Panc1 (cell line): ENCODE results near the gene FAM117A. TPM values are rescaled to one million over a fixed set of nuclear protein-coding genes. Genes with fewer than 3 reads are reported as not detected.

Source experiments
- ATAC-seq: fragments of 200-7000 bp; cut with Tn5 transposase; 2 replicates; pipeline ENCODE4 v1.9.1; 2020; ENCODE audit warnings: mild to moderate bottlenecking, moderate library complexity
- BruUV-seq: library from RNA; stranded (reverse); fragments of 400-500 nt; replicated peaks from 2 replicates; lab custom pipeline; 2021; lab: Mats Ljungman, UMichigan
- CTCF ChIA-PET: fragments of 300-600 bp; sonication (Branson Sonifier 250); formaldehyde crosslinking; loops from one replicate; lab custom pipeline; 2022; ENCODE audit warnings: antibody characterized with exemption; lab: Charles Lee
- POLR2A ChIA-PET: fragments of 300-600 bp; sonication (Branson Sonifier 250); formaldehyde crosslinking; loops from one replicate; lab custom pipeline; 2022; ENCODE audit warnings: antibody characterized with exemption; lab: Charles Lee
- DNase-seq: peaks from one replicate; pipeline ENCODE4 v3.0.0-alpha.2; 2010; ENCODE audit warnings: low read depth, low spot score
- H3K27ac ChIP-seq: 2 replicates; pipeline ENCODE4 v1.5.1; 2011; ENCODE audit warnings: mild to moderate bottlenecking, low read length, inconsistent platforms
- H3K27me3 ChIP-seq: fragments of 200-500 bp; sonication (Bioruptor generic); 2 replicates; pipeline ENCODE4 v1.6.0; 2014; ENCODE audit warnings: low read length, inconsistent platforms; ENCODE audit not compliant: control insufficient read depth, insufficient read depth
- H3K36me3 ChIP-seq: fragments of 200-500 bp; sonication (Bioruptor generic); 2 replicates; pipeline ENCODE4 v1.5.1; 2014; ENCODE audit warnings: inconsistent platforms, mild to moderate bottlenecking, low read length, moderate library complexity; ENCODE audit not compliant: control insufficient read depth, insufficient read depth
- H3K4me1 ChIP-seq: 2 replicates; pipeline ENCODE4 v1.5.1; 2011; ENCODE audit warnings: inconsistent platforms, mild to moderate bottlenecking, low read length, moderate library complexity; ENCODE audit not compliant: control insufficient read depth, insufficient read depth
- H3K4me3 ChIP-seq, 2 experiments: 2 replicates each; pipeline ENCODE4 v1.5.1; 2011 to 2012; ENCODE audit warnings: low read depth in 2 of 2, low read length in 2 of 2, mild to moderate bottlenecking in 2 of 2, inconsistent platforms in 1 of 2, moderate library complexity in 1 of 2
- H3K9me3 ChIP-seq: fragments of 200-500 bp; sonication (Bioruptor generic); 2 replicates; pipeline ENCODE4 v1.5.1; 2014; ENCODE audit warnings: low read depth, mild to moderate bottlenecking, inconsistent platforms, low read length, moderate library complexity; ENCODE audit not compliant: control insufficient read depth, insufficient read depth
- CTCF ChIP-seq: fragments of 450-650 bp; IDR thresholded peaks from 2 replicates; pipeline ENCODE4 v1.5.1; 2017; ENCODE audit warnings: mild to moderate bottlenecking
- POLR2AphosphoS5 ChIP-seq: IDR thresholded peaks from 2 replicates; pipeline ENCODE4 v1.6.1; 2012; ENCODE audit warnings: mild to moderate bottlenecking, low read depth, low read length, moderate library complexity
- SIN3A ChIP-seq: IDR thresholded peaks from 2 replicates; pipeline ENCODE4 v1.6.1; 2012; ENCODE audit warnings: low read depth, mild to moderate bottlenecking, low read length, moderate library complexity, borderline replicate concordance; ENCODE audit not compliant: insufficient read depth
- TCF7L2 ChIP-seq: IDR thresholded peaks from 2 replicates; pipeline ENCODE4 v1.6.1; 2011; ENCODE audit warnings: mild to moderate bottlenecking, low read depth, low read length, inconsistent platforms
- in situ Hi-C: cut with HindIII; loops from 2 replicates; pipeline ENCODE4 v1.10.0; 2016; ENCODE audit warnings: low sequenced_read_pairs, low pct_unique_long_range_greater_than_20kb
- intact Hi-C: fragments of 100-400 bp; cut with micrococcal nuclease; formaldehyde crosslinking; loops from one replicate; pipeline ENCODE4 v1.10.0; 2022; ENCODE audit not compliant: unreplicated experiment
- total RNA-seq: library from RNA; stranded (reverse); gene quantifications from one replicate; pipeline ENCODE4 v1.2.1, GENCODE V29; 2021; ENCODE audit not compliant: unreplicated experiment
- TF ChIP-seq, protein P1 (sequence below), 2 experiments: IDR thresholded peaks; 2 replicates each; pipeline ENCODE4 v1.6.1; 2011 to 2012; ENCODE audit warnings: low read depth in 2 of 2, control low read depth in 1 of 2, low read length in 1 of 2, mild to moderate bottlenecking in 1 of 2, moderate library complexity in 1 of 2; ENCODE audit not compliant: insufficient read depth in 1 of 2

The FAM117A gene
- total RNA-seq, 1 experiment from 2014 or later = 8.0 TPM

- intact Hi-C loops = no loop called here
- peaks cover 7% of the 10 kb centered on the region for H3K4me1 ChIP-seq
- BruUV-seq = no TSS peak
- 0 out of 2 replicates have a peak, but pooled peaks have one; percentile 12 for ATAC-seq
- no peaks in the 10 kb centered on the region for H3K27me3 ChIP-seq
- H3K27ac ChIP-seq = no peak overlapping the region
- no peaks in the 10 kb centered on the region for H3K9me3 ChIP-seq
- TF ChIP-seq, protein P1, sequence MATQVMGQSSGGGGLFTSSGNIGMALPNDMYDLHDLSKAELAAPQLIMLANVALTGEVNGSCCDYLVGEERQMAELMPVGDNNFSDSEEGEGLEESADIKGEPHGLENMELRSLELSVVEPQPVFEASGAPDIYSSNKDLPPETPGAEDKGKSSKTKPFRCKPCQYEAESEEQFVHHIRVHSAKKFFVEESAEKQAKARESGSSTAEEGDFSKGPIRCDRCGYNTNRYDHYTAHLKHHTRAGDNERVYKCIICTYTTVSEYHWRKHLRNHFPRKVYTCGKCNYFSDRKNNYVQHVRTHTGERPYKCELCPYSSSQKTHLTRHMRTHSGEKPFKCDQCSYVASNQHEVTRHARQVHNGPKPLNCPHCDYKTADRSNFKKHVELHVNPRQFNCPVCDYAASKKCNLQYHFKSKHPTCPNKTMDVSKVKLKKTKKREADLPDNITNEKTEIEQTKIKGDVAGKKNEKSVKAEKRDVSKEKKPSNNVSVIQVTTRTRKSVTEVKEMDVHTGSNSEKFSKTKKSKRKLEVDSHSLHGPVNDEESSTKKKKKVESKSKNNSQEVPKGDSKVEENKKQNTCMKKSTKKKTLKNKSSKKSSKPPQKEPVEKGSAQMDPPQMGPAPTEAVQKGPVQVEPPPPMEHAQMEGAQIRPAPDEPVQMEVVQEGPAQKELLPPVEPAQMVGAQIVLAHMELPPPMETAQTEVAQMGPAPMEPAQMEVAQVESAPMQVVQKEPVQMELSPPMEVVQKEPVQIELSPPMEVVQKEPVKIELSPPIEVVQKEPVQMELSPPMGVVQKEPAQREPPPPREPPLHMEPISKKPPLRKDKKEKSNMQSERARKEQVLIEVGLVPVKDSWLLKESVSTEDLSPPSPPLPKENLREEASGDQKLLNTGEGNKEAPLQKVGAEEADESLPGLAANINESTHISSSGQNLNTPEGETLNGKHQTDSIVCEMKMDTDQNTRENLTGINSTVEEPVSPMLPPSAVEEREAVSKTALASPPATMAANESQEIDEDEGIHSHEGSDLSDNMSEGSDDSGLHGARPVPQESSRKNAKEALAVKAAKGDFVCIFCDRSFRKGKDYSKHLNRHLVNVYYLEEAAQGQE (IDR thresholded peaks at IDR 0.05; ENCODE audit: insufficient read depth in 1 of 2, low read depth in 2 of 2, low read length in 1 of 2) = no peak
- TF ChIP-seq TCF7L2 = no peak
- no peak for TF ChIP-seq SIN3A
- TF ChIP-seq POLR2AphosphoS5 = no peak
- TF ChIP-seq CTCF = no peak
- POLR2A ChIA-PET = no interaction called here
- no peak overlapping the region for H3K4me3 ChIP-seq
- DNase-seq = no peak
- peaks cover 3% of the 10 kb centered on the region; the same call in 1 of the 2 replicates for H3K36me3 ChIP-seq
- CTCF ChIA-PET = interaction anchor here (0.7 to 2.0 kb wide), 7 partner anchors 24 to 143 kb away, joined by 3 to 12 read pairs (median 4); no protein-coding TSS in a partner anchor
- in situ Hi-C loops = no loop called here
These were observed 67.6 kb downstream of the FAM117A start for GRCh38 chr17:49696233-49696761.

DNA sequence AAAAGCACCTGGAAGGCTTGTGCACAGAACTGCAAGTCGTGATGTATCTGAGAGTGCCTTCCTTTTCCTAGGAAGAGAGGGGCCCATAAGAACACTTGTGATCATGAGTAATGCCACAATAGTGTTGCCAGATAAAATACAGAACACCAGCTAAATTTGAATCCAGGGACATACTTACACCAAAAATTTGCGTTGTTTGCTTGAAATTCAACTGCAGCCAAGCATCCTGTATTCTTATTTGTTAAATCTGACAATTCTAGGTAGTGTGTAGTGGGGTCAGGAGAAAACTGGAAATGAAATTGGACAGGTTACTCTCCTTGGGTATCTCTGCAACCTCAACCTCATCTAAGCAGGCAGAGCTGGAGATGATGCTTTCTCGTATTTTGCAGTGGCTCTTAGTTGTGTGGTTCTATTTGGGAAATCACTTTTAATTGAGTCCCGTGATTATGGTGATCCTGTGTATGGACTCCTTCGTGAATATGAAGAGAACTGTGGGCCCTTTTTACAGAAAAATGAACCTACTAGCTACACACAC lies 68.2 kb downstream of the FAM117A start:
- DNase-seq = no peak
- Histone ChIP-seq H3K36me3 (no peaks in the 10 kb centered on the region), H3K4me3 (no peak overlapping the region), H3K27me3 (no peaks in the 10 kb centered on the region), H3K4me1 (peaks cover 7% of the 10 kb centered on the region), H3K9me3 (no peaks in the 10 kb centered on the region), H3K27ac (no peak overlapping the region)
- ChIA-PET POLR2A (no interaction called here), CTCF (interaction anchor here (0.6 to 2.0 kb wide), 8 partner anchors 24 to 142 kb away, joined by 3 to 12 read pairs (median 4); no protein-coding TSS in a partner anchor)
- in situ Hi-C loops = no loop called here
- no TSS peak for BruUV-seq
- intact Hi-C loops = loop anchor here (1.0 kb wide), 1 partner anchor 125 kb away; no protein-coding TSS in a partner anchor
- ATAC-seq = no peak
- no peak for TF ChIP-seq TCF7L2
- no peak for TF ChIP-seq SIN3A
- TF ChIP-seq POLR2AphosphoS5 = no peak
